Fibroblast of lung (primary cell): ENCODE data around the gene GALNT1. TPM values are rescaled to one million over a fixed set of nuclear protein-coding genes. Genes with fewer than 3 reads are reported as not detected.
A peak's percentile ranks its signal among the peaks of the same experiment; 100 is the strongest.

Experiments used
- DNase-seq, 2 donors: peaks; one replicate each; pipeline versions ENCODE4 v3.0.0 to v3.0.0-alpha.2; 2010; ENCODE audit warnings: low read depth in 2 of 2
- H2AFZ ChIP-seq: 2 replicates; pipeline ENCODE4 v1.5.1; 2012; ENCODE audit warnings: low read length, control low read depth, inconsistent platforms
- H3K27ac ChIP-seq: 2 replicates; pipeline ENCODE4 v1.5.1; 2011; ENCODE audit warnings: low read length, control low read depth; ENCODE audit not compliant: insufficient read depth
- H3K27me3 ChIP-seq: 2 replicates; pipeline ENCODE4 v1.5.1; 2011; ENCODE audit warnings: mild to moderate bottlenecking, low read length; ENCODE audit not compliant: control insufficient read depth, insufficient read depth
- H3K36me3 ChIP-seq: 2 replicates; pipeline ENCODE4 v1.5.1; 2011; ENCODE audit warnings: low read length; ENCODE audit not compliant: control insufficient read depth, insufficient read depth
- H3K4me1 ChIP-seq: 2 replicates; pipeline ENCODE4 v1.5.1; 2011; ENCODE audit warnings: low read length; ENCODE audit not compliant: control insufficient read depth, insufficient read depth; ENCODE audit errors: extremely low read depth
- H3K4me2 ChIP-seq: 2 replicates; pipeline ENCODE4 v1.5.1; 2011; ENCODE audit warnings: low read length, control low read depth; ENCODE audit not compliant: insufficient read depth; ENCODE audit errors: extremely low read depth
- H3K4me3 ChIP-seq, 4 experiments: fragments of 200-600 bp in 1 of 4; sonication (generic) in 1 of 4; replicated peaks in 1 of 4; 2 replicates each; pipeline ENCODE4 v1.5.1; 2011 to 2016; ENCODE audit warnings: low read length in 4 of 4, low read depth in 3 of 4, mild to moderate bottlenecking in 3 of 4, control low read depth in 2 of 4, inconsistent platforms in 1 of 4, mixed read lengths in 1 of 4; ENCODE audit not compliant: insufficient read depth in 1 of 4; ENCODE audit errors: control extremely low read depth in 1 of 4
- H3K79me2 ChIP-seq: 2 replicates; pipeline ENCODE4 v1.5.1; 2012; ENCODE audit warnings: mild to moderate bottlenecking, low read length, inconsistent platforms; ENCODE audit not compliant: control insufficient read depth, insufficient read depth
- H3K9ac ChIP-seq: 2 replicates; pipeline ENCODE4 v1.5.1; 2011; ENCODE audit warnings: mild to moderate bottlenecking, low read length, control low read depth; ENCODE audit not compliant: insufficient read depth
- H3K9me3 ChIP-seq: 2 replicates; pipeline ENCODE4 v1.5.1; 2012; ENCODE audit warnings: low read depth, low read length; ENCODE audit not compliant: control insufficient read depth, insufficient read depth
- H4K20me1 ChIP-seq: 2 replicates; pipeline ENCODE4 v1.5.1; 2011; ENCODE audit warnings: low read length; ENCODE audit not compliant: control insufficient read depth, insufficient read depth; ENCODE audit errors: extremely low read depth
- EZH2 ChIP-seq: IDR thresholded peaks from 2 replicates; pipeline ENCODE4 v1.5.1; 2012; ENCODE audit warnings: low read length, control low read depth, mild to moderate bottlenecking; ENCODE audit errors: missing control alignments
- polyA minus RNA-seq: library from RNA; depleted of rRNA, polyadenylated mRNA; stranded (reverse); fragments of >200 nt; gene quantifications from 2 replicates; pipeline ENCODE4 v1.2.3, GENCODE V29; 2011; ENCODE audit warnings: low replicate concordance
- polyA plus RNA-seq, 2 donors: library from polyadenylated mRNA; depleted of rRNA in 1 of 2; stranded (reverse) in 1 of 2; unstranded in 1 of 2; fragments of >200 nt; gene quantifications; 2 replicates each; pipeline ENCODE4 v1.2.1, GENCODE V29; 2011 to 2012; ENCODE audit warnings: missing spikeins in 1 of 2
- total RNA-seq: library from RNA; depleted of rRNA; stranded (reverse); fragments of >200 nt; gene quantifications from 2 replicates; pipeline ENCODE4 v1.2.1, GENCODE V29; 2014
- TF ChIP-seq, protein P1 (sequence below), 2 donors: IDR thresholded peaks in 1 of 2; conservative IDR thresholded peaks in 1 of 2; 1 replicate in 1 of 2; 2 replicates in 1 of 2; pipeline ENCODE4 v1.5.1; 2011 to 2012; ENCODE audit warnings: low read length in 2 of 2, control low read depth in 1 of 2, inconsistent platforms in 1 of 2, low read depth in 1 of 2, mild to moderate bottlenecking in 1 of 2

GALNT1 gene
- total RNA-seq (31.7 and 36.7 TPM in 2 replicates), polyA plus RNA-seq (43.5 and 53.3 TPM in 2 replicates), polyA minus RNA-seq (3.5 and 10.7 TPM in 2 replicates)
- 24.8 and 29.1 TPM in 2 replicates for polyA plus RNA-seq (2012)

DNA sequence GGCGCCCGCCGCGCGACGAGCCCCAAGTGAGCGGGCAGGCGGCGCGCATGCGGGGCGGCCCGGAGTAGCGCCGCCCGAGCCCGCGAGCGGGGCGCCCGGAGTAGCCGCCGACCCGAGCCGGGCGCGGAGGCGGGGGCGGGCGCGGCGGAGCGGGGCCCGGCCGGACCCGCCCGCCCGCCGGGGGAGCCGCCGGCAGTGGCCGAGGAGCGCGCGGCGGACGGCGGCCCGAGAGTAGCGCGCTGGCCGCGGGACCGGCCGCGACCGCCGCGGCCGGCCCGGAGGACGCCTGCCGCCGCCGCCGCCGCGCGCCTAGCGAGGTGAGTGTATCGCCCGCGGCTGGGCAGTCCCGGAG is at the start of gene GALNT1:
Gene GALNT1 (plus strand): TSS at position 195 of the 352 bp plus-strand sequence. CDS start 72,923 bp downstream, outside the sequence.
- H3K79me2 ChIP-seq = peaks cover 10% of the 10 kb centered on the region
- no peaks in the 10 kb centered on the region for H3K9me3 ChIP-seq
- TF ChIP-seq, protein P1, sequence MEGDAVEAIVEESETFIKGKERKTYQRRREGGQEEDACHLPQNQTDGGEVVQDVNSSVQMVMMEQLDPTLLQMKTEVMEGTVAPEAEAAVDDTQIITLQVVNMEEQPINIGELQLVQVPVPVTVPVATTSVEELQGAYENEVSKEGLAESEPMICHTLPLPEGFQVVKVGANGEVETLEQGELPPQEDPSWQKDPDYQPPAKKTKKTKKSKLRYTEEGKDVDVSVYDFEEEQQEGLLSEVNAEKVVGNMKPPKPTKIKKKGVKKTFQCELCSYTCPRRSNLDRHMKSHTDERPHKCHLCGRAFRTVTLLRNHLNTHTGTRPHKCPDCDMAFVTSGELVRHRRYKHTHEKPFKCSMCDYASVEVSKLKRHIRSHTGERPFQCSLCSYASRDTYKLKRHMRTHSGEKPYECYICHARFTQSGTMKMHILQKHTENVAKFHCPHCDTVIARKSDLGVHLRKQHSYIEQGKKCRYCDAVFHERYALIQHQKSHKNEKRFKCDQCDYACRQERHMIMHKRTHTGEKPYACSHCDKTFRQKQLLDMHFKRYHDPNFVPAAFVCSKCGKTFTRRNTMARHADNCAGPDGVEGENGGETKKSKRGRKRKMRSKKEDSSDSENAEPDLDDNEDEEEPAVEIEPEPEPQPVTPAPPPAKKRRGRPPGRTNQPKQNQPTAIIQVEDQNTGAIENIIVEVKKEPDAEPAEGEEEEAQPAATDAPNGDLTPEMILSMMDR (conservative IDR thresholded peaks at IDR 0.05 in 1 of 2, IDR thresholded peaks at IDR 0.05 in 1 of 2; ENCODE audit: low read depth in 1 of 2, low read length in 2 of 2) = no peak
- TF ChIP-seq EZH2 = no peak
- H3K4me3 ChIP-seq = peak within 1 kb of the TSS; percentile 56 to 77 (median 70)
- peak within 1 kb of the TSS; percentile 63 for H3K27ac ChIP-seq
- H3K4me1 ChIP-seq = no peaks in the 10 kb centered on the region
- peak within 1 kb of the TSS; percentile 87 for H3K4me2 ChIP-seq
- no peaks in the 10 kb centered on the region for H3K36me3 ChIP-seq
- no peaks in the 10 kb centered on the region for H3K27me3 ChIP-seq
- peak within 1 kb of the TSS; percentile 79 for H2AFZ ChIP-seq
- H4K20me1 ChIP-seq = no peaks in the 10 kb centered on the region
- no peak for DNase-seq
- peak within 1 kb of the TSS; percentile 76 for H3K9ac ChIP-seq

DNA sequence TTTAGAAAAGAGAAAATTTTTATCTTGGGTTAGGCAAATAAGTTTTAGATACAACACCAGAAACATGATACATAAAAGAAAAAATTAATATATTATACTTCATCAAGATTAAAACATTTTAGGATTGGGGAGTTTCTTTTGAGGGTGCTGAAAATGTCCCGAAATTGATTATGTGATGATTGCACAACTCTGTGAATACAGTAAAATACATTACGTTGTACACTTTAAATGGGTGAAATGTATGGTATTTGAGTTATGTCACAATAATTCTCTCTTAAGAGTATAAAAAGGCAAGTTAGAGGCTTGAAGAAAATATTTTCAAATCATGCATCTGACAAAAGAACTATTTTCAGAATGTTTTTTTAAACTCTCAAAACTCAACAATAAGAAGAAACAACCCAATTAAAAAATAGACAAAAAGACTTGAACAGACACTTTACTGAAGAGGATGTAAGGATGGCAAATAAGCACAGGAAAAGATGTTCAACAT is 47.6 kb upstream of the GALNT1 start:
- Histone ChIP-seq H3K9me3 (no peaks in the 10 kb centered on the region), H3K4me1 (no peaks in the 10 kb centered on the region), H3K36me3 (no peaks in the 10 kb centered on the region), H3K4me2 (no peak overlapping the region), H3K79me2 (no peaks in the 10 kb centered on the region), H3K27ac (no peak overlapping the region), H2AFZ (no peak overlapping the region), H4K20me1 (no peaks in the 10 kb centered on the region), H3K4me3 (no peak overlapping the region), H3K9ac (no peak overlapping the region), H3K27me3 (peaks cover 3% of the 10 kb centered on the region)
- no peak for DNase-seq
- TF ChIP-seq EZH2 = no peak
- TF ChIP-seq, protein P1 (conservative IDR thresholded peaks at IDR 0.05 in 1 of 2, IDR thresholded peaks at IDR 0.05 in 1 of 2; ENCODE audit: low read depth in 1 of 2, low read length in 2 of 2) = no peak

DNA sequence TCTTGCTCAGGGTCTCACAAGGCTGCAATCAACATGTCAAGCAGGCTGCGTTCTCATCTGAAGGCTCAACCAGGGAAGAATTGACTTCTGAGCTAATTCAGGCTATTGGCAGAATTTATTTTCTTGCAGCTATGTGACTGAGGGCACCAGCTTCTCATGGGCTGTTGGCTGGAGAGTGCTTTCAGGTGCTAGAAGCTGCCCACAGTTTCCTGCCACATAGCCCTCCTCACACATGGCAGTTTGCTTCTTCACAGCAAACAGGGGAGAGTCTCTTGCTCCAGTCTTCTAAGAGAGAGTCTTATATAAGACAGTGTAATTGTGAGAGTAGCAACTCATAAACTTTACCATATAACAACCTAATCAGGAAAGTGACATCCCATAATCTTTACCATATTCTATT is 46.2 kb upstream of the GALNT1 start:
- H3K9ac ChIP-seq = no peak overlapping the region
- H3K27ac ChIP-seq = no peak overlapping the region
- H3K36me3 ChIP-seq = no peaks in the 10 kb centered on the region
- H3K4me1 ChIP-seq = no peaks in the 10 kb centered on the region
- no peak for DNase-seq
- H4K20me1 ChIP-seq = no peaks in the 10 kb centered on the region
- no peaks in the 10 kb centered on the region for H3K9me3 ChIP-seq
- TF ChIP-seq, protein P1 (conservative IDR thresholded peaks at IDR 0.05 in 1 of 2, IDR thresholded peaks at IDR 0.05 in 1 of 2; ENCODE audit: low read depth in 1 of 2, low read length in 2 of 2) = no peak
- no peak for TF ChIP-seq EZH2
- no peak overlapping the region for H2AFZ ChIP-seq
- H3K4me3 ChIP-seq = no peak overlapping the region
- no peaks in the 10 kb centered on the region for H3K79me2 ChIP-seq
- peaks cover 3% of the 10 kb centered on the region for H3K27me3 ChIP-seq
- H3K4me2 ChIP-seq = no peak overlapping the region
